Suppressor macrophage treated with lipopolysaccharide for 1 hour (primary cell): ENCODE measurements around the gene TIFAB.
A peak's percentile ranks its signal among the peaks of the same experiment; 100 is the strongest.

ENCODE experiments used
- DNase-seq, 3 donors: peaks; one replicate each; pipeline ENCODE4 v3.0.0-alpha.2; 2020 to 2022

The TIFAB gene

GRCh38 chr5:135457424-135458071, 5.4 kb upstream of the TIFAB start:
- peak; percentile 76 to 88 (median 79) for DNase-seq

GRCh38 chr5:135456238-135457099, 4.3 kb upstream of the TIFAB start:
- peak; percentile 99 to 100 (median 100) for DNase-seq

- no peak for DNase-seq
Observed at GRCh38 chr5:135455876-135456237, 3.7 kb upstream of the TIFAB start.

- no peak for DNase-seq
Observed at GRCh38 chr5:135454946-135455345, 2.8 kb upstream of the TIFAB start.

GRCh38 chr5:135453613-135454012, 1.5 kb upstream of the TIFAB start:
- DNase-seq: no peak

GRCh38 chr5:135451581-135452320, 400 bp downstream of the TIFAB start:
- DNase-seq: no peak

GRCh38 chr5:135450952-135451351, 1.2 kb downstream of the TIFAB start:
- no peak for DNase-seq

- no peak for DNase-seq
Observed at GRCh38 chr5:135450336-135450735, 1.8 kb downstream of the TIFAB start.

- no peak for DNase-seq
Observed at GRCh38 chr5:135449644-135450043, 2.5 kb downstream of the TIFAB start.

GRCh38 chr5:135448791-135449507, 3.2 kb downstream of the TIFAB start:
- DNase-seq: no peak

GRCh38 chr5:135448071-135448739, 3.9 kb downstream of the TIFAB start:
- no peak for DNase-seq

- no peak for DNase-seq
Observed at GRCh38 chr5:135447298-135447929, 4.7 kb downstream of the TIFAB start, which contains the start of gene DCANP1. Gene DCANP1, minus strand, starts transcription at chr5:135447348. Its CDS starts 240 bp downstream, at chr5:135447108.

GRCh38 chr5:135446615-135447014, 5.5 kb downstream of the TIFAB start:
- no peak for DNase-seq

GRCh38 chr5:135446206-135446605, 5.9 kb downstream of the TIFAB start:
- no peak for DNase-seq

GRCh38 chr5:135445306-135445985, 6.7 kb downstream of the TIFAB start:
- DNase-seq: peak in 1 of 3 donors; percentile 46

- no peak for DNase-seq
Observed at GRCh38 chr5:135444881-135445280, 7.3 kb downstream of the TIFAB start.

GRCh38 chr5:135444360-135444759, 7.8 kb downstream of the TIFAB start:
- DNase-seq: peak in 1 of 3 donors; percentile 45

- DNase-seq: no peak
Observed at GRCh38 chr5:135443161-135443960, 8.8 kb downstream of the TIFAB start.

GRCh38 chr5:135442431-135443160, 9.6 kb downstream of the TIFAB start:
- no peak for DNase-seq
